Globus pallidus (tissue), 1 donor: ENCODE results near the gene KLK15.
"Not testable (repeated sequence)": the region's sequence is repeated elsewhere in the genome, so short reads cannot be mapped to it uniquely, and the experiment has no call there.

Experiments
- DNase-seq: peaks from one replicate; pipeline ENCODE4 v3.0.0-alpha.2; 2015; ENCODE audit warnings: low spot score

The KLK15 gene

GRCh38 chr19:50820549-50821247 is 12.7 kb downstream of the KLK15 start:
- DNase-seq: no peak

DNA sequence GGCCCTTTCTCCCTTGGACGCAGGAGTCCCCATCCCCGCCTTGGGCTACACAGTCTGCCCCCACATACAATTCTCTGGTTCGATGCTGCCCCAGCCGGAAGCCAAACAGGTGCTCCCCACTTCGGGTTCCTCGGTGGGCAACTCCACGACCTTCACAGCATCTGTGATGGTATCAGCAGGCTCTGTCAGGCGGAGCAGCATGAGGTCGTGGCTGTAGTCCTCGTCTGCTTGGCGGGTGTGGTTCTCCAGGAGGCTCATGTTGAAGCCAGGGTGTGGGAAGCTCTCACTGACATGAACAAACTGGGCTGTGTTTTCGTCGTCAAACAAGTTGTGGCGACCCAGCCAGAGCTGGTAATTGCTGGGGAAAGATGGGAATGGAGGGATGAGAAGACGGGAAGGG is 13.3 kb downstream of the KLK15 start:
- no peak for DNase-seq

DNA sequence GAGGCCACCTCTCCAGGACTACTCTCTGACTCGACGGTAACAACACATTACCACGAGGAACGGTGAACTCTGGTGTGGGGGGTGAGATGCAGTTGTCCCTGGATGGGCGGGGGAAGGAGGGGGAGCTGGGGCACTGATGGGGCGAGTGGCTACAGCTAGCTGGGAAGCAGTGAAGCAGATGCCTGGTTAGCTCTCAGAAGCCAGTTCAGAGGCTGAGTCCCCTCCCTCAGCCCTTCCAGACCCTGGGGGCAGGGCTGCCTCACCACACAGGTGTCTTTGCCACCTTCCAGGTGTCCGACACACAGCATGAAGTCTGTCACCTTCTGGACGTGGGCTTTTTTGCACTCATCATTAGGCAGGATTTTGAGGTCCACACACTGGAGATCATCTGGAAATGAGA is 13.7 kb downstream of the KLK15 start:
- DNase-seq: no peak

DNA sequence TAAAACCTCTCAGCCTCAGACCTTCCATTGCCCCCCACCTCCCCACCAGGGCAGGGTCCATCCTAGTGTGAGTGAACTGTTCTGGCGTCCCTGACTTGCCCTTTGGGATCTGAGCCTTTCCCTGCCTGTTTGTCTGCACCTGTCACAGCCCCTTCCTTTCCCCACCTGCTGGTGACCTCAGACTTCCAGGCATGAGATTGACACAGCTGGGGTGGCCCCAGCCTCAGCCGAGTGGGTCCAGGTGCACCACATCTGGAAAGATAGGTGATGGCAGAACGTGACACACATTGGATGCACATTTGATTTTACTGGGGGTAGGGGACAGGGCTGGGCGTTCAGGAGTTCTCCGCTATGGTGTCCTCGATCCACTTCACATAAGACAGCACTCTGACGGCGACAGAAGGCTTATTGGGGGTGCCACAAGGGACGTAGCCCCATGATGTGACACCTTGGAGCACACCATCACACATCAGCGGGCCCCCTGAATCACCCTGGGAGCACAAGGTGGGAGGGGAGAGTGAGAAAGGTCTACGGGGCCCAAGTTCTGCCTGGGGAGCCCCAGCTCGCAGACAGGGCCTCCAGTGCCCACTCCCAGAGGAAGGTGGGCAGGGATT is 14.4 kb downstream of the KLK15 start:
- no peak for DNase-seq

- no peak for DNase-seq
These were observed 15.2 kb downstream of the KLK15 start for GRCh38 chr19:50817941-50818858.

- no peak for DNase-seq
These were observed 17.9 kb downstream of the KLK15 start for GRCh38 chr19:50815439-50815838.

GRCh38 chr19:50814883-50815282 is 18.5 kb downstream of the KLK15 start:
- no peak for DNase-seq

- no peak for DNase-seq
These were observed 20.9 kb downstream of the KLK15 start for GRCh38 chr19:50812474-50812873.

- not testable (repeated sequence) for DNase-seq
These were observed 21.6 kb downstream of the KLK15 start for GRCh38 chr19:50811622-50812238.

DNA sequence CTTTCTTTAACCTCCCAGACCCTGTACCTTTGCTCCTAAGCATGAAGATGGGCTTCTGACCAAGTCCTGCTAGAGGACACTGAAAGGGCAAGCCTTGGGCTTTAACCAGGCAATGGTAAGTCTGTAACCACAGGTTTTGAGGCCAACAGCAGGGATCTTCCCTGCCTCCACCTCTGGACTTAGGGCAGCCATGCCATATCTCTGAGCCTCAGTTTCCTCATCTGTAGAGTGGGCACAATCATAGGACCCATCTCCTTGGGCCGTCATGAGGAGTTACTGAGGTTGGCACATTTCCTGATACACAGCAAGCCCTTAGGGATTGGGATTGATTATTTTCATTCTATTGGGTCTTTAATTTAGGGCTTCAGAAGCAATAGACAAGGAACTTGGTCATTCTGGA is 24.5 kb downstream of the KLK15 start:
- no peak for DNase-seq

- DNase-seq: peak; percentile 99
These were observed 28.7 kb downstream of the KLK15 start for GRCh38 chr19:50804420-50805272.

- DNase-seq: no peak
These were observed 29.5 kb downstream of the KLK15 start for GRCh38 chr19:50803633-50804419.

DNA sequence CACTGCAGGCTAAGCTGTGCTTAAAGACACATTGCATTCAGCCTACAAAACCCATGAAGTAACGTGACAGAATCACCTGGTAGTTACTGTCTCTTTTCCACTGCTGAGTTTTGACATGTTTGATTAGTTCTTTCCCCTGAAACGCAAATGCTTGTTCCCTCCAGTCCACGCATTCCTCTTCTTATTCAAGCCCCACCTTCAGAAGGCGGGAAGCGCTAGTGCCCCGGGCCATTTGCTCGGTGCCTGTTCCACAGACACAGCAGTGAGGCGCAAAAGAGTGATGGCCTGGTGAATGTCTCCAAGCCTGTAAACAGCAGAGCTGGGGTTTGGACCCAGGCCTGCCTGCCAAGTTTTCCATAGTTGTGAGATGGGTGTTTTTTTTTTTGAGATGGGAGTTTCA is 32.3 kb downstream of the KLK15 start:
- DNase-seq: no peak

DNA sequence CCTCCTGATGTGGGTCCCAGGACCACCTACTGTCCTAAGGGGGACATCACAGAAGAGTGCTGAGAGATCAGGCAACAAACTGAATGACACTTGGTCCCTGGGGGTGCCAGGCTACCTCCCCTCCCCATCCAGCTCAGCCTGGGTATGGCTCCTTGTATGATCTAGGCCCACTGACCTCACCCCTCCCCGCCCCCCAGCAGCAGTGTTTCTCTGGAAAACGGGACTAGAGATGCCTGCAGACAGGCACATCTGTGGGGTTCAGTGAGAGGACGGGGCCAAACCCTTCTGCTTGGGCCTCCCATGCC is 33.9 kb downstream of the KLK15 start:
- no peak for DNase-seq

DNA sequence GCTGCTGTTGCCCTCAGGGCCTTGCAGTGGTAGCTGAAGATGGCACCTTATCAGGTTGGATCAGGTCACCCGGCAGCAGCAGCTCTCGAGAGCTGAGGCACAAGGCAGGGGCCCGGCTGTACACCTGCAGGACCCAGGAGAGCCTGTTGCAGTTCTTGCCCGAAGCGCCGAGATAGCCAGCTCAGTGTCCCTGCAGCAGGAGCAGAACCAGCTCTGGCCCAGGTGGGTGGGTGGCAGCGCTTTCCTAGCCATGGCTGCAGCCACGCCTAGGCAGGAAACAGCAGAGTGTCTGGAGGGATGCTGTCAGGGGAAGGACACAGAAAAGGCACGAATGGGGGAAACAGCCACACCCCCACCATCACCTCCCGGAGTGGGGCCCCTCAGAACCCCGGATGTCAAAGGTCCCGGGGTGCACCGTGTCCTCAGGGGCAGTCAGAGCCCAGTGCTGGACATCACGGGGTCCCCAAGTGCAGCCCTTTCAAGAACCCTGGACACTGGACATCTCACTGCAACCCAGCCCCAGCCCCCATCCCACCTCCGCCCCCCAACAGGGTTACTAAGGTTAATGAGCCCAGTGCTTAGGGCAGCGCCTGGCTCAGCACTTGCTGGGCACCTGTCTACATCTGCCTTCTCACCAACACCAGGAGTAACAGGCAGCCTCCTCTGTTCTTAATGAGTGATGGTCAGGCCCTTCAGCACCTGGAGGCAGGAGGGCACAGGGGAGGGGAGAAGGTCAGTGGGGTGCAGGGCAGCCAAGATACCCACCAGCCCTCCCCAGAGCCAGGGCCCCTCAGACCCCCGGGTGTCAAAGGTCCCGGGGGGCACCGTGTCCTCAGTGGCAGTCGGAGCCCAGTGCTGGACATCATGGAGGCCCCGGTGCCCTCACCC is 34.5 kb downstream of the KLK15 start:
- DNase-seq: no peak

GRCh38 chr19:50797781-50798658 is 35.4 kb downstream of the KLK15 start:
- no peak for DNase-seq

GRCh38 chr19:50797429-50797780 is 36.0 kb downstream of the KLK15 start:
- DNase-seq: no peak

GRCh38 chr19:50796634-50797428 is 36.5 kb downstream of the KLK15 start:
- DNase-seq: no peak
